OCI-LY3 (cell line): Measurements from ENCODE around the gene RAB8B.

Source experiments
- CTCF ChIP-seq: fragments of 200-600, 300-600 bp; sonication (generic); IDR thresholded peaks from 2 replicates; pipeline ENCODE4 v1.5.1; 2014; ENCODE audit warnings: antibody characterized with exemption, low read length, low read depth
- EZH2phosphoT487 ChIP-seq: fragments of 200-600 bp; shearing (Covaris generic); IDR thresholded peaks from 2 replicates; pipeline ENCODE4 v1.6.1; 2018; ENCODE audit warnings: antibody characterized with exemption, mixed run types, low read depth

- TF ChIP-seq CTCF: no peak
- no peak for TF ChIP-seq EZH2phosphoT487
Measured at GRCh38 chr15:63306492-63307073, 117.2 kb downstream of the RAB8B start.
